CD4-positive, alpha-beta T cell treated with Interleukin-4 for 1 hour (primary cell): ENCODE measurements around the gene TUBA3D.
"Not testable (repeated sequence)": the region's sequence is repeated elsewhere in the genome, so short reads cannot be mapped to it uniquely, and the experiment has no call there.

Experiments used
- DNase-seq, 2 donors: peaks; one replicate each; pipeline ENCODE4 v3.0.0-alpha.2; 2020 to 2022

TUBA3D gene

GRCh38 chr2:131484906-131485460 is 9.1 kb downstream of the TUBA3D start:
- not testable (repeated sequence) for DNase-seq

- DNase-seq = not testable (repeated sequence)
These were observed 10.4 kb downstream of the TUBA3D start for GRCh38 chr2:131486201-131486902.

DNA sequence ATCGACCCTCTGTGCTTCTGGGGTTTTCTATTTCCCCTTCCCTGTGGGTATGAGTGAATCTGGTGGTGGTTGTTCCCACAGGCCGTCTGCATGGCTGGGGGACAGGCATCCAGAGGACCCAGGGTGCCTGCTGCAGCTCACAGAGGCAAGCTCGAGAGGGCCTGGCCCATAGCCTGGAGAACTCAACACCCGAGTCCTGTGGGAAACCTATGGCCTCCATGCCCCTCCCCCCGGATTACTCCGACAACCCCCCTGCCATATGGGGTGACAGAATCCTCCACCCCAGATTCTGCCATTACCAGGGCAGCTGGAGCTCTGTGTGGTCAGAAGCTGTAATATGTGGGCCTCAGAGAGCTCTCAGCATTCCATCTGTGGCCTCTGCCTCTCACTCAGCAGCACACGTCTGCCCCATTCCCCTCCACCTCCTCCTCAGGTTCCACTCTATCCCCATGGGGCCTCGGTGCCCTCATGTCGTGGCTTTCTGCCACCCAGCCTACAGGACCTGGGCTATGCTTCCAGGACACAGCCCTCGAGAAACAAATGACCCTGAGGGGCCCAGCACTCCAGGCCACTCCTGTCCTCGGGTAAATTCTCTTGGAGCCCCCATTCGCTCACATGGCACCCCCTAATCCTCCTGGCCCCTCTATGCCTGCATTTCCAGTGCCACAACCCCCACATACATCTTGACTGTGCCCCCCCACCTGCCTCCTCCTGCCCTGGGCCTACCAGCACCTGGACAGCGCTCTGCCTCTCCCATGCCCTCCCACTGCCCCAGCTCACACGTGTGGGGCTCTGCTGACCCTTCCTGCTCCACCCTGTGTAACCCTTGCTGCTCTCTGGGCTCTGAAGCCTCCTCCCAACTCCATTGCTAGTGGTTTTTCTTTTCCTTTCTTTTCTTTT is 12.6 kb downstream of the TUBA3D start:
- no peak for DNase-seq

DNA sequence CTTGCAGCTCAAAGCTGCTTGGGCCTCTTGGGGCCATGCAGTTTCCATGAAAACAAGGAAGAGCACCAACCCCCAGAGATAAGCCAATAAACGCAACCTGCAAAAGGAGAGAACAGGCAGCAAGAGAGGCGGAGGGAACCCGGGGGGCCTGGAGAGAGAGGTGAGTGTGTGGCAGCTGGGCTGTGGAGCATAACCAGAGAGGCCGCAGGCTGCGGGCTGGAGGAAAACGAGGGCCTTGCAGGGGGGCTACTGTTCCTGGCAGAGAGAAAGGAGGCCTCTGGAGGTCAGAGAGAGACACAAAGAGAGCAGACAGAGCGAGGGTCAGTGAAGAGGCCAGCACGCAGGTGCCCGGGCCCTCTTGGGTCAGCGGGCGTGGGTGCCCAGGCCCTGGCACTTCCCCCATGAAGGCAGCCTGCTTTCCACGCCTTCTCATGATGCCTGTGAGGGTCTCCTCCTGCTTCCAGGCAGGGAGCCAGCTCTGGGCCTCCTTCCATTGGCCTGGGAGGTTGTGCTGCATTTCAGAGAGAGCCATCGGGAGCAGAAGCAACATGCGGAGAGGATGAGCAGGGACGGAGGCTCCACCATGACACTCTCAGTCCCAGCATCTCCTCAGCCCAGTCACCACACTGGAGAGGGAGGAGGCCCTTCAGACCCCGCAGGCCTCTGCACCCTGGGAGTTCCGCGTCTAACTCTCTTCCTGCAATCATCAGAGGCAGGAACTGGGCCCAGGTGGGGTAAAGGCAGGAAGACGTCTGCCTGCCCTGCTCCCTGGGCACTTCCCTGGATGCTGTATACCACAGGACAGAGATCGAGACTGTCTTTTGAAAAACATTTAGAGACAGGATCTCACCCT is 14.9 kb downstream of the TUBA3D start:
- peak in 1 of 2 donors; percentile 37 for DNase-seq

DNA sequence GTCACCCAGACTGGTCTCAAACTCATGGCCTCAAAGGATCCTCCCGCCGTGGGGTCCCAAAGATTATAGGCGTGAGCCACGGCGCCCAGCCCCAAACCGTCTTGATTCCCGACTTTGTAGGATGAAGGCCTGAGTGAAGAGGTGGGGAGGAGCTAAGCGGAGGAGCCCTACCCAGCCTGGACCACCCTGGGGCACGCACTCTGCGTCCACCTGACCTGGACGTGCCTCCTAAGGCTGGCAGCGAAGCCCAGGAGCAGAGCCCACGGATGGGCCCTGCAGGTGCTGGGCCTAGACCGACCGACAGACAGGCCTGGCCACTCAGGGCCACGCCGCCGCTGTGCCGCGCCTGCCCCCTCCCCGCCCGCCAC is 15.5 kb downstream of the TUBA3D start:
- DNase-seq = not testable (repeated sequence)

GRCh38 chr2:131492015-131492417 is 16.1 kb downstream of the TUBA3D start, which contains the start of gene MZT2A:
MZT2A (minus strand) TSS chr2:131492397; CDS start chr2:131492376, 21 bp downstream.
- DNase-seq = not testable (repeated sequence)

DNA sequence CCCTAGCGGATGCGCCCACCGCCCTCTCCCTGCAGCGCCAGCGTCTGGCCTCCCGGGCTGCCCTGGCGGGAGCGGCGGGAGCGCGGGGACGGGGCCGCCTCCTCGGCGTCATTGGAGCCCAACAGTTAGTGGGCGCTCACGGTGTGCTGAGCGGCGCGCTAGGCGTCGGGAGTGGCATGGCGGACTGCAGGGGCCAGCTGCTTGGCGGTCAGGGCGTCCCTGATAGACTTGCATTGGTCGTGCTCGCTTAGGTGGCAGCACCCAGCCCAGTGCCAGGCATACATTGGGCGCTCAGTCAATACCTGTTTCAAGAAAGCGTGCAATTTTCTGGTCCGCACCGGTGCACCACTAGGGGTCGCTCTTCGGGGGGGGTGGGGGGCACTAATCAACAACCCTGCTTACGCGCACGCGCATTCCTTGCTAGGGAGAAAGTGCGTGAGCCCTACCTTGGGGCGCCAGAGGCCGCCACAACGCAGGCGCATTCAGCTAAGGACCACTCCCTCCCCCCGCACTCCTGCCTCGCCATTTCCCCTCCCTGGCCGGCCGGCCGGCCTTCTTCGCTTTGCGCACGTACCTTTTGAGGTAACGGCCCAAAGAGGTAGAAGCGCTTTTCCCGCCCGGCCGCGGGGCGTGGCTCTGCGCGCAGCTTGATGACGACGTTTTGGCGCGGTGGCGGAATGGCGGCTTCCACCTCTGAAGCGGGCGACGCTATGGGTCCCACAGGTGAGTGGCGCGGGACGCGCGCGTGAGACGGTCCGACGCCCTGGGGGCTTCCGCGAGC is 16.7 kb downstream of the TUBA3D start:
- peak; percentile 94 to 96 for DNase-seq

- no peak for DNase-seq
These were observed 17.5 kb downstream of the TUBA3D start for GRCh38 chr2:131493199-131493968.

DNA sequence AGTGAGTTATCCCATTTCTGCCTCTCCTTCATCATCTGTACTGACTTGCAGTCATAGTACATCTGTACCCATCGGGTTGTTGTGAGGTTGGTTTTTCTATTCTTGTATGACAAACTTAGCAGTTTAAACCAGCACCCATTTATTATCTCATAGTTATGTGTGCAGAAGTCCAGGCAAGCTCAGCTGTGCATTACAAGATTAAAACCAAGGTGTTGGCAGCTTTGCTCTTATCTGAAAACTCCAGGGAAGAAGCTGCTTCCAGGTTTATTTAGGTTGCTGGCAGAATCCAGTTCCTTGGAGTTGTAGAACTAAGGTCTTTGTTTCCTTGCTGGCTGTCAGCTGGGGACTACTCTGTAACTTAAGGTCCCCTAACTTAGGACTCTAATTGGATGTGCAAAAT is 19.6 kb downstream of the TUBA3D start:
- not testable (repeated sequence) for DNase-seq

GRCh38 chr2:131498321-131498973 is 22.5 kb downstream of the TUBA3D start:
- DNase-seq = not testable (repeated sequence)

DNA sequence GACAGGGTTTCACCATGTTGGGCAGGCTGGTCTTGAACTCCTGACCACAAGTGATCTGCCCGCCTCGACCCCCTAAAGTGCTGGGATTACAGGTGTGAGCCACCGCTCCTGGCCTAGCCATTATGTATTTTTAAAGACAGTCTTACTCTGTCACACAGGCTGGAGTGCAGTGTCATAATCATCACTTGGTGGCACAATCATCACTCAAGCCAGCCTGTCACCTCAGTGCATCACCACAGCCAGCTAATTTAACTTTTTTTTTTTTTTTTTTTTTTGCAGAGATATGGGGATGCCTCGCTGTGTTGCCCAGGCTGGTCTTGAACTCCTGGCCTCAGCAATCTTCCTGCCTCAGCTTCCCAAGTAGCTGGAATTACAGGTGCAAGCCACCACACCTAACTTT is 27.7 kb downstream of the TUBA3D start:
- not testable (repeated sequence) for DNase-seq

- not testable (repeated sequence) for DNase-seq
These were observed 28.3 kb downstream of the TUBA3D start for GRCh38 chr2:131504082-131504750.

DNA sequence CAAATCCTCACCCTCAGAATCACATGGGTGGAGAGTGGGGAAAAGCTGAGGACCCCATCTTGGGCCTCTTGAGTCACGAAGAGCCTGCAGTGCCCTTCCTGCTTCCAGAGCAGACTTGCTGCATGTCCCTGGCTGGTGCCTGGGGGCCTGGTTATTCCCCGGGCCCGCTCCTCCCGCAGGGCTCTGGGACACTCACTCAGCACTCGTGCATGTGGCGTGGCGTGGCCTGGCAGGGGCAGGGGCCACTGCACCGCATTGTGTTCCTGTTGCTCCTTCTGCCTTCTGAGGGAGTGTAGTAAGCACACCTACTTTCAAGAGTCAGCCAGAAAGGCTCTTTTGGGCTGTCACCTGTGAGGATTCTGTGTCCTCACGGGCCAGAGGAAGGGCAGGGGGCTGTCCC is 33.7 kb downstream of the TUBA3D start:
- DNase-seq = no peak

DNA sequence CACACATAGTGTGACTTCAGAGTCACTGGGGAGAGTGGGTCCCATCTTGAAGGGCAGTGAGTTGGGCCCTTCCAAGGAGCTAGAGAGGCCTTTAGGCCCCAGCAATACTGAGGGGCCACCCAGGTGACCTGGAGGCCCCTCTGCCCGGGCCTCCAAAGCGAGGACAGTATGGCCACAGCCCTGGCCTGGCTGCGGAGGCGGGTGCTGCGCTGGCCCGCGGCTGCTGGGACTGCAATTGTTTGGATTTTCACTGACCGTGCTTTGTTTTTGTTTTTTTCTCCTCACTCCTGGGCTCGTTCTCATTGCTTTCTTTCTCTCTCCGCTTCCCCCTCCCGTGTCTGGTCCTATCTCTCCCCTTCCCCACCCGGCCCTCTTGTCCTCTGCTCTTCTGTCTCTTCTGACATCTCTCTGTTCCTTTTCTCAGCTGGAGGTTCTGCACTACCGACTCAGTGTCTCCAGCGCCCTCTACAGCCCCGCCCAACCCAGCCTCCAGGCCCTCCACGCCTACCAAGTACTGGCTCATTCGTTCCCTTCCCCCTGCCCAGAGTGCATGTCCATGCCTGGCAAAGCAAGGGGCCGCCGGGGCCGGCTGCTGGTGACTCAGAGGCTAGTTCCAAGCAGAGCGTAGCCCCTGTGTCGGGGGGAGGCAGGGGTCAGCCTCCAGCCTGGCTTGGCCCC is 35.5 kb downstream of the TUBA3D start:
- not testable (repeated sequence) for DNase-seq

- not testable (repeated sequence) for DNase-seq
These were observed 36.3 kb downstream of the TUBA3D start for GRCh38 chr2:131511969-131512870.

DNA sequence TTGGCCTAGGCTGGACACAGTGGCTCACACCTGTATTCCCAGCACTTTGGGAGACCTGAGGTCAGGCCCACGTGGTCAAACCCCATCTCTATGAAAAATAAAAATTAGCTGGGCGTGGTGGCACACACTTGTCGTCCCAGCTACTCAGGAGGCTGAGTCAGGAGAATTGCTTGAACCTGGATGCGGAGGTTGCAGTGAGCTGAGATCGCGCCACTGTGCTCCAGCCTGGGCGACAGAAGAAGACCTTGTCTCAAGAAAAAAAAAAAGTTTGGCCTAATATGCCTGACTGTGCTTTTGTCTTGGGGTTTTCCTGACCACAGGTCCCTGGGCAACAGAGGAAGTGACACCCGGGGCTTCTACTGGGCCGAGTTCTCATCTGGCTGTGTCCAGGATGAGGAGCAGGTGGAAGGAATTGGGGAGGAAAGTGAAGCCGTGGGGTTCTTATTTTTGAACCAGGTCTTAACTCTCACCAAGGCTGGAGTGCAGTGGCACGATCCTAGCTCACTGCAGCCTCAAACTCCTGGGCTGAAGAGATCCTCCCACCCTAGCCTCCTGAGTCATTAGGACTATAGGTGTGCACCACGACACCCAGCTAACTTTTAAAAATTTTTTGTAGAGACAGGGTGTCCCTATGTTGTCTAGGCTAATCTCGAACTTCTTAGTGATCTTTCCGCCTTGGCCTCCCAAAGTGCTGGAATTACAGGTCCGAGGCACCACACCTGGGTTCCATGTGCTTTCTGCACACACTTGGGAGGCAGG is 38.7 kb downstream of the TUBA3D start:
- not testable (repeated sequence) for DNase-seq

GRCh38 chr2:131515235-131515634 is 39.3 kb downstream of the TUBA3D start:
- not testable (repeated sequence) for DNase-seq
